Measurements from ENCODE around the gene GNAL. TPM values are rescaled to one million over a fixed set of nuclear protein-coding genes. Genes with fewer than 3 reads are reported as not detected.

Gene GNAL
- total RNA-seq, 1 donor from 2014 or later = 5.0 TPM

DNA sequence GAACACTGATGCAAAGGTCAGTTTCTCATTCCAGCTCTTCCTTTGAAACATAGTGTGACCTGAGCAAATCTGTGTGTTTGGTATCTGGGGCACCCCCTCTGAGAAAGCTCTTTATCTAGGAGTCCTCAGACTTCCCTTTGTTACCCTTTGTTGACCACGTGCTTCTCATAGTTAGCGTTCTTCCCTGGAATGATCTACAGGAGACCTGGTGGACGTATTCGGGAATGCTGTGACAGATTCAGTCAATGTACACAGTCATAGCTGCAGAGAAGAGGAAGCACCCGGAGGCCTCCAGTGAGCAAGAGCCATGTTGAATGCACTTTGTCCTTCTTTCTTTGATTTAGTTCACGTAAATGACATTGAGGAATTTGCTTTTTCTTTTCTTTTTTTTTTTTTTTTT lies 151.4 kb downstream of the GNAL start:
- no peak overlapping the region for H3K4me3 ChIP-seq (ENCODE audit: low read depth, low read length)
- DNase-seq (ENCODE audit: low read depth) = no peak
- no peak for TF ChIP-seq CTCF (conservative IDR thresholded peaks at IDR 0.05; ENCODE audit: low read depth, low read length)

- no peak for DNase-seq (ENCODE audit: low read depth)
- TF ChIP-seq CTCF (conservative IDR thresholded peaks at IDR 0.05; ENCODE audit: low read depth, low read length) = no peak
- H3K4me3 ChIP-seq (ENCODE audit: low read depth, low read length) = no peak overlapping the region
Observed at GRCh38 chr18:11842562-11842961, 153.5 kb downstream of the GNAL start.

- no peak for DNase-seq (ENCODE audit: low read depth)
- no peak overlapping the region for H3K4me3 ChIP-seq (ENCODE audit: low read depth, low read length)
- no peak for TF ChIP-seq CTCF (conservative IDR thresholded peaks at IDR 0.05; ENCODE audit: low read depth, low read length)
Observed at GRCh38 chr18:11844436-11844835, 155.4 kb downstream of the GNAL start.

- no peak for DNase-seq (ENCODE audit: low read depth)
- no peak for TF ChIP-seq CTCF (conservative IDR thresholded peaks at IDR 0.05; ENCODE audit: low read depth, low read length)
- no peak overlapping the region for H3K4me3 ChIP-seq (ENCODE audit: low read depth, low read length)
Observed at GRCh38 chr18:11845654-11846053, 156.6 kb downstream of the GNAL start.

- no peak for DNase-seq (ENCODE audit: low read depth)
- TF ChIP-seq CTCF (conservative IDR thresholded peaks at IDR 0.05; ENCODE audit: low read depth, low read length) = no peak
- no peak overlapping the region for H3K4me3 ChIP-seq (ENCODE audit: low read depth, low read length)
Observed at GRCh38 chr18:11847811-11848210, 158.7 kb downstream of the GNAL start.

GRCh38 chr18:11849279-11849678 lies 160.2 kb downstream of the GNAL start:
- no peak for TF ChIP-seq CTCF (conservative IDR thresholded peaks at IDR 0.05; ENCODE audit: low read depth, low read length)
- DNase-seq (ENCODE audit: low read depth) = no peak
- H3K4me3 ChIP-seq (ENCODE audit: low read depth, low read length) = no peak overlapping the region

DNA sequence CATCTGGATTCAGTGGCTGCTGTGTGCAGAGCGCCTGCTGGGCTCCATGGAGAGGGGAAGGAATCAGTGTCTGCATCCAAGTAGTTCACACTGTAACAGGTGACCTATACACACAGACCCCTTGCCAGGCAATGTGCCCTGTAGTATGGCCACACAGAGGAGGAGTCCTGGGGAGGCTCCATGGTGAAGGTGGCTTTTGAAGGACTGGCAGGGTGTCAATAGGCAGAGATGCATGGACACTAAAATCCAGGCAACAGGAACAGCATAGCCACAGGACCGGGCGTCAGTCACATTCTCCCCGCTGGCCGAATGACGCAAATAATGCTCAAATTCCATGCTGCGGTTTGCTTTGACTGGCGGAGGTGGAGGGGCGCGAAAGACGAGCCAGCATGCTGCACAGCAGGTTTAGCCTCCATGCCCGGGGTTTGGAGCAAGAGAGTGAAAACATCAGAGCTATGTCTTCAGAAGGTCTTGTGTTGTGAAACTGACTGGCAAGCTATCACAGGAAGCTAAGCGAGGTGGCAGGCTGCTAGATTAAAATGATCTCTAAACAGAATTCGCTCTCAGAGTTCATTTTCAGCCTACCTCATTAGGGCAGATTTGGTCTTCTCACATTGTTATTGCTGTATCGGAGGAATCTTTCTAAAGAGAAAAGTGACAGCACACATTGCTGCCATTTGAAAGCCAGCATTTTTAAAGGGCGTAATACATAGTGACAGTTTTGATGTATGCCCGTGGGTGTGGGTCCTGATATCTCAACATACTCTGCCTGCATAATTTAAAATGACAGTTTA lies 161.0 kb downstream of the GNAL start:
- H3K4me3 ChIP-seq (ENCODE audit: low read depth, low read length) = peak overlapping the region; percentile 77
- TF ChIP-seq CTCF (conservative IDR thresholded peaks at IDR 0.05; ENCODE audit: low read depth, low read length) = no peak
- DNase-seq (ENCODE audit: low read depth) = peak; percentile 52

Measured in epithelial cell of proximal tubule (primary cell).